ENCODE measurements around the gene AKAP13.

AKAP13 gene

DNA sequence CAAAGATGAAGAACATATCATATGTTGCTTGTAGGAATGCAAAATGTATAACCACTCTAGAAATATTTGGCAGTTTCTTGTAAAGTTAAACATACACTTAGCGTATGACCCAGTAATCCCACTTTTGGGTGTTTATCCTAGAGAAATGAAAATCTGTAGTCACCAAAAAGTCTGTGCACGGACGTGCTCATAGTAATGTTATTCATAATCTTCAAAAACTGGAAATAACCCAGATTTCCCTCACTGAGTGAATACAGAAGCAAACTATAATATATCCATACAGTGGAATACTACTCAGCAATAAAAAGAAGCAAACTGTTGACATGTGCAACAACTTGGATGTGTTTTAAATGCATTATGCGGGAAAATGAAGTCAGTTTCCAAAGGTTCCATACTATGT, 155.9 kb downstream of the AKAP13 start:
- H3K4me3 ChIP-seq (ENCODE audit: low read depth, low read length), result no peak overlapping the region
- CTCF ChIA-PET, result interaction anchor here (1.2 kb wide), 1 partner anchor 31 kb away, joined by 3 read pairs; no protein-coding TSS in a partner anchor
- TF ChIP-seq CTCF (IDR thresholded peaks at IDR 0.05; ENCODE audit: insufficient read depth, low read length, missing control alignments), result no peak
- no peak for DNase-seq (ENCODE audit: low read depth, low spot score)
- POLR2A ChIA-PET, result interaction anchor here (0.7 kb wide), 1 partner anchor 18 kb away, joined by 3 read pairs; no protein-coding TSS in a partner anchor

DNA sequence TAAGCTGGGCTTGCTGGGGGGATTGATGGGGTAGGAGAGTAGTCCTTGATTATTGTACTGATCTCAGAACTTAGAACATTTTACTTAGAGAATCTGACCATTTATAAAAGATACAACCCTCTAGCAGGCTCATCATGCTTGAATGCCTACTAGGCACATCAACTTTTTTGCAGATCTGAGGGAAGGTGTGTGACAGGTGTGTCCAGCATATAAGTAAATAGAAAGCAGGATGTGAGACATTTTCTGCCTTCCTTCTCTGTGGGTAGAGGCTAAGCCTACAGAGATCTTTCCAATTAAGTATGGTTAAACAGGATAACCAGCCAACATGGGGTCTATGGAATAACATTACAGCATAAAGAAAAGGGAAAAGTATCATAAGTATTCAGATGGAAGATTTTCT, 159.1 kb downstream of the AKAP13 start:
- ChIA-PET POLR2A (no interaction called here), CTCF (interaction anchor here (1.0 kb wide), 2 partner anchors 33 to 34 kb away, joined by 3 to 4 read pairs; no protein-coding TSS in a partner anchor)
- DNase-seq (ENCODE audit: low read depth, low spot score), result no peak
- no peak overlapping the region for H3K4me3 ChIP-seq (ENCODE audit: low read depth, low read length)
- TF ChIP-seq CTCF (IDR thresholded peaks at IDR 0.05; ENCODE audit: insufficient read depth, low read length, missing control alignments), result no peak

DNA sequence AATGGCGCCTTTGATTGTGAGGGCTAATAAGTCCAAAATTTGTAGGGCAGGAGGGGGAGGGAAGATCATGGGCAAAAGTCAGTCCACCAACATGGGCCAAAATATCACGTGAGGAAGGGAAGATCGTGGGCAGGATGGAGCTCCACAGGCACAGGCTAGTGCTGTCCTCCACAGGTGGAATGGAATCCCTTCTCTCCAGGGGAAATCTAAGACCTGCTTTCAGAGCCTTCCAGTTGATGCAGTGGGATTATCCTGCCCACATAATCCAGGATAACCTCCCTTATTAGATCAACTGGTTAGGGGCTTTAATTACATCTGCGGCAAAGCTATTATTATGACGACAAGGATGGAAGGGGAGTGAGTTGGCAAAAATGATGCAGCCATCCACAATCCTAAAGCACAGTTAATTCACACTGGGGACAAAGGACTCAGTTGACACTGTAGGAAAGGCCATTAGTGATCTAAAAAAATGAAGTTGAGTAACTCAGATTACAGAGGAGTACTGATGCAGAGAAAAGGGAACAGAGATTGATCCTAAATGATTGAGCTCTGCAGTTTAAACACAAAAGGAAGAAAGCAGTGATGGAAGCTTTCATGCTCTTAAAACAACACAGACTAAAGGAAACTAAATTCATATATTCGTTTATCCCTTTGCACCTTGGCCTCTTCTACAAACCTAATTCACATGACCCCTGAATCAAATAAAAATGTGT, 159.8 kb downstream of the AKAP13 start:
- no peak overlapping the region for H3K4me3 ChIP-seq (ENCODE audit: low read depth, low read length)
- ChIA-PET CTCF (interaction anchor here (1.0 kb wide), 1 partner anchor 35 kb away, joined by 4 read pairs; no protein-coding TSS in a partner anchor), POLR2A (no interaction called here)
- TF ChIP-seq CTCF (IDR thresholded peaks at IDR 0.05; ENCODE audit: insufficient read depth, low read length, missing control alignments), result no peak
- DNase-seq (ENCODE audit: low read depth, low spot score), result no peak

GRCh38 chr15:85541744-85542143, 161.3 kb downstream of the AKAP13 start:
- TF ChIP-seq CTCF (IDR thresholded peaks at IDR 0.05; ENCODE audit: insufficient read depth, low read length, missing control alignments), result no peak
- CTCF ChIA-PET, result interaction anchor here (0.6 to 1.3 kb wide), 7 partner anchors 15 to 245 kb away, joined by 3 to 4 read pairs (median 3); no protein-coding TSS in a partner anchor
- no peak for DNase-seq (ENCODE audit: low read depth, low spot score)
- POLR2A ChIA-PET, result no interaction called here
- no peak overlapping the region for H3K4me3 ChIP-seq (ENCODE audit: low read depth, low read length)

- TF ChIP-seq CTCF (IDR thresholded peaks at IDR 0.05; ENCODE audit: insufficient read depth, low read length, missing control alignments), result no peak
- POLR2A ChIA-PET, result no interaction called here
- CTCF ChIA-PET, result interaction anchor here (0.7 to 1.5 kb wide), 7 partner anchors 13 to 246 kb away, joined by 3 to 4 read pairs (median 3); no protein-coding TSS in a partner anchor
- H3K4me3 ChIP-seq (ENCODE audit: low read depth, low read length), result no peak overlapping the region
- DNase-seq (ENCODE audit: low read depth, low spot score), result no peak
Observed at GRCh38 chr15:85542488-85542887, 162.1 kb downstream of the AKAP13 start.

DNA sequence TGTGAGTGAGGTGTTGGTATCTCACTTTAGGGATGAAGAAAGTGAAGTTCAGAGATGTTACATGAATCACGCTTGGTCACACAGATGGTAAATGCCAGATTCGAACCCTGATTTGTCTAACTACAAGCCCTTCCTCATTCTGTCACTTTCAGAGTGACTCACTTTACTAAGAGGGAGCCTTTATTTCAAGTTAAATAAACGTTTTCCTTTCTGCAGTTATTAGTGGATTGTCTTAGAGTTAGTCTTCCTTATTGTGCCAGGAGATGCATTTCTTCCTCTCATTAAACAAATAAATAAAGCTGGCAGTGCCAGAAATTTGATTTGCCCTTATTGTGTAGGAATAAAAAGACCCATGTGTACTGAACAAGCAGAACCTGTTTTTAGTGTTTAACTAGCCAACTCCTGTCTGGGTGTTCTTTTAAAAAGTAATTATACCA, 162.5 kb downstream of the AKAP13 start:
- CTCF ChIA-PET, result interaction anchor here (1.0 to 1.5 kb wide), 7 partner anchors 12 to 253 kb away, joined by 3 to 4 read pairs (median 3); no protein-coding TSS in a partner anchor
- DNase-seq (ENCODE audit: low read depth, low spot score), result no peak
- no peak overlapping the region for H3K4me3 ChIP-seq (ENCODE audit: low read depth, low read length)
- no peak for TF ChIP-seq CTCF (IDR thresholded peaks at IDR 0.05; ENCODE audit: insufficient read depth, low read length, missing control alignments)
- POLR2A ChIA-PET, result no interaction called here
